ENCODE measurements around the gene RGS9.

DNA sequence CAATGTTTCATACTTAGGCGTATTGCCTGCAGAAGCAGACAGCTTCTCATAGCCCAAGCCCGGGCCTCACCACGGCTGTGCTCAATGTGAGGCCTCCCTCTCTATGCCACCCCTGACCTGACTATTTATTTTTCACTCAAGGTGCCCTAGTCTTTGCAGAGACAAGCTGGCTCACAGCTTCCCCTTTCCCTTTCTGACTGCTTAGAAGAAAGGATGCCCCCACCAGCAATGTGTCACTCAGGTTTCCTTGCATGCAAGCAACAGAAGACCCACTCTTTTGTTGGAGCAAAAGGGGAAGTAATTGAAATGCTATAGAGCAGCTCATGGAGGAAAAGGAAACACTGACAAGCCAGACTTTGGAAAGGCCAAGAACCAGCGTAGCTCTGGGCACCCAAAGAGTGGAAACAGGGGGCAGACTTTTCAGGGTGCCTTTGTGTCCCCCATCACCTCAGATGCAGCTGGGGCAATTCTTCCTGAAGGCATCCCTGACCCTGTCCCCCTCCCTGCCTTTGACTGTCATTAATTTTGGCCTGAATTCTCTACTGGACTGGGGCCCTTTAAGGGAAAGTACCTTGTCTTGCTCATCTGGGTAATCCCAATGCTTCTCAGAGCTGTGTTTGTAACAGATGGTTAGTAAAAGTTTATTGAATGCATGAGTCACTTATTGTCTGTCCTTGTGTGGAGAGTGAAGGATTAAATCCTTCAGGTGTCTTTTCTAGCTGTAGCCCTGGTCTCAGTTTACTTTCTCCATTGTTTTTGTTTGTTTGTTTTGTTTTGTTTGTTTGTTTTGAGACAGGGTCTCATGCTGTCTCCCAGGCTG is 17.8 kb downstream of the RGS9 start:
- TF ChIP-seq, protein P1, sequence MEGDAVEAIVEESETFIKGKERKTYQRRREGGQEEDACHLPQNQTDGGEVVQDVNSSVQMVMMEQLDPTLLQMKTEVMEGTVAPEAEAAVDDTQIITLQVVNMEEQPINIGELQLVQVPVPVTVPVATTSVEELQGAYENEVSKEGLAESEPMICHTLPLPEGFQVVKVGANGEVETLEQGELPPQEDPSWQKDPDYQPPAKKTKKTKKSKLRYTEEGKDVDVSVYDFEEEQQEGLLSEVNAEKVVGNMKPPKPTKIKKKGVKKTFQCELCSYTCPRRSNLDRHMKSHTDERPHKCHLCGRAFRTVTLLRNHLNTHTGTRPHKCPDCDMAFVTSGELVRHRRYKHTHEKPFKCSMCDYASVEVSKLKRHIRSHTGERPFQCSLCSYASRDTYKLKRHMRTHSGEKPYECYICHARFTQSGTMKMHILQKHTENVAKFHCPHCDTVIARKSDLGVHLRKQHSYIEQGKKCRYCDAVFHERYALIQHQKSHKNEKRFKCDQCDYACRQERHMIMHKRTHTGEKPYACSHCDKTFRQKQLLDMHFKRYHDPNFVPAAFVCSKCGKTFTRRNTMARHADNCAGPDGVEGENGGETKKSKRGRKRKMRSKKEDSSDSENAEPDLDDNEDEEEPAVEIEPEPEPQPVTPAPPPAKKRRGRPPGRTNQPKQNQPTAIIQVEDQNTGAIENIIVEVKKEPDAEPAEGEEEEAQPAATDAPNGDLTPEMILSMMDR (IDR thresholded peaks at IDR 0.05 in 4 of 5, conservative IDR thresholded peaks at IDR 0.05 in 1 of 5), result no peak
- TF ChIP-seq POLR2A (IDR thresholded peaks at IDR 0.05), result no peak

Measured in gastrocnemius medialis (tissue), 4 donors.